SH-SY5Y (cell line): Measurements from ENCODE around the gene NBL1.

ENCODE experiments used
- GATA2 ChIP-seq: IDR thresholded peaks from 2 replicates; pipeline ENCODE4 v1.6.1; 2011; ENCODE audit warnings: mild to moderate bottlenecking, low read depth, low read length
- GATA3 ChIP-seq: IDR thresholded peaks from 2 replicates; pipeline ENCODE4 v1.6.1; 2011; ENCODE audit warnings: low read depth, mild to moderate bottlenecking, low read length, moderate library complexity

GRCh38 chr1:19680644-19681043 lies 36.5 kb downstream of the NBL1 start:
- TF ChIP-seq GATA3 (no peak), GATA2 (no peak)
